AG04450 (cell line): Measurements from ENCODE around the gene POLE. TPM values are rescaled to one million over a fixed set of nuclear protein-coding genes. Genes with fewer than 3 reads are reported as not detected.

Experiments used
- CTCF ChIA-PET: fragments of 300-600, 350-600 bp; formaldehyde crosslinking; extraction: SDS; loops from one replicate; lab custom pipeline; 2022; ENCODE audit warnings: antibody characterized with exemption, inconsistent platforms; lab: Charles Lee
- POLR2A ChIA-PET: fragments of 350-600 bp; formaldehyde crosslinking; extraction: SDS; loops from one replicate; lab custom pipeline; 2021; ENCODE audit warnings: antibody characterized with exemption, inconsistent platforms; lab: Yijun Ruan, JAX
- DNase-seq: peaks from one replicate; pipeline ENCODE4 v3.0.0-alpha.2; 2011; ENCODE audit warnings: low read depth, low spot score
- H3K27ac ChIP-seq: one replicate; pipeline ENCODE4 v1.5.1; 2012; ENCODE audit warnings: low read depth, low read length, control low read depth
- H3K27me3 ChIP-seq: one replicate; pipeline ENCODE4 v1.6.0; 2012; ENCODE audit warnings: low read length; ENCODE audit not compliant: control insufficient read depth, insufficient read depth
- H3K4me3 ChIP-seq: 2 replicates; pipeline ENCODE4 v1.5.1; 2011; ENCODE audit warnings: mild to moderate bottlenecking, low read depth, low read length, control low read depth
- H3K9me3 ChIP-seq: 2 replicates; pipeline ENCODE4 v1.5.1; 2012; ENCODE audit warnings: low read length; ENCODE audit not compliant: control insufficient read depth, insufficient read depth
- polyA plus RNA-seq: library from polyadenylated mRNA; depleted of rRNA; stranded (reverse); fragments of >200 nt; gene quantifications from 2 replicates; pipeline ENCODE4 v1.2.3, GENCODE V29; 2011
- TF ChIP-seq, protein P1 (sequence below): IDR thresholded peaks from 2 replicates; pipeline ENCODE4 v1.5.1; 2011; ENCODE audit warnings: low read depth, low read length, control low read depth, inconsistent platforms

The POLE gene
- polyA plus RNA-seq, 1 experiment = 4.1 TPM

DNA sequence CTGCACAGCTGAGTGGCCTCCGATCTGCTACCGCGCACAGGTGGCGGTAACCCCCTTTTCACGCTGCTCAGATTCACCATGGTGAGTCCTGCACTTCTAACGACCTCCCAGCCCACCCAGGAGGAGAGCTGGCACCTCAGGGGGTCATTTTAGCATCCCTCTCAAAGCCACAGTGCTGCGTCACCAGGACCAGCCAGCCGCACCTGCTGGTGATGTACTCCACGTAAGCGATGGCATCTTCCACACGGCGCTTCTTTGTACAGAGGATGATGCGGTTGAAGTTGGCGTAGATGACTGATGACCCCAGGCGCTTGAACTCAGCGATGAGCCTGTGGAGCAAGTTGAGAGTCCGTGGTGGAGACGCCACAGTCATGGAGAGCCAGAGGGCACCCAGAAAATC is 49.3 kb downstream of the POLE start:
- Histone ChIP-seq H3K27me3 (no peaks in the 10 kb centered on the region), H3K9me3 (no peaks in the 10 kb centered on the region), H3K4me3 (no peak overlapping the region), H3K27ac (no peak overlapping the region)
- ChIA-PET POLR2A (no interaction called here), CTCF (interaction anchor here (0.6 to 1.9 kb wide), 7 partner anchors 15 to 475 kb away, joined by 3 to 15 read pairs (median 11); partner anchors contain the start of gene P2RX2)
- DNase-seq = no peak
- TF ChIP-seq, protein P1, sequence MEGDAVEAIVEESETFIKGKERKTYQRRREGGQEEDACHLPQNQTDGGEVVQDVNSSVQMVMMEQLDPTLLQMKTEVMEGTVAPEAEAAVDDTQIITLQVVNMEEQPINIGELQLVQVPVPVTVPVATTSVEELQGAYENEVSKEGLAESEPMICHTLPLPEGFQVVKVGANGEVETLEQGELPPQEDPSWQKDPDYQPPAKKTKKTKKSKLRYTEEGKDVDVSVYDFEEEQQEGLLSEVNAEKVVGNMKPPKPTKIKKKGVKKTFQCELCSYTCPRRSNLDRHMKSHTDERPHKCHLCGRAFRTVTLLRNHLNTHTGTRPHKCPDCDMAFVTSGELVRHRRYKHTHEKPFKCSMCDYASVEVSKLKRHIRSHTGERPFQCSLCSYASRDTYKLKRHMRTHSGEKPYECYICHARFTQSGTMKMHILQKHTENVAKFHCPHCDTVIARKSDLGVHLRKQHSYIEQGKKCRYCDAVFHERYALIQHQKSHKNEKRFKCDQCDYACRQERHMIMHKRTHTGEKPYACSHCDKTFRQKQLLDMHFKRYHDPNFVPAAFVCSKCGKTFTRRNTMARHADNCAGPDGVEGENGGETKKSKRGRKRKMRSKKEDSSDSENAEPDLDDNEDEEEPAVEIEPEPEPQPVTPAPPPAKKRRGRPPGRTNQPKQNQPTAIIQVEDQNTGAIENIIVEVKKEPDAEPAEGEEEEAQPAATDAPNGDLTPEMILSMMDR = no peak

DNA sequence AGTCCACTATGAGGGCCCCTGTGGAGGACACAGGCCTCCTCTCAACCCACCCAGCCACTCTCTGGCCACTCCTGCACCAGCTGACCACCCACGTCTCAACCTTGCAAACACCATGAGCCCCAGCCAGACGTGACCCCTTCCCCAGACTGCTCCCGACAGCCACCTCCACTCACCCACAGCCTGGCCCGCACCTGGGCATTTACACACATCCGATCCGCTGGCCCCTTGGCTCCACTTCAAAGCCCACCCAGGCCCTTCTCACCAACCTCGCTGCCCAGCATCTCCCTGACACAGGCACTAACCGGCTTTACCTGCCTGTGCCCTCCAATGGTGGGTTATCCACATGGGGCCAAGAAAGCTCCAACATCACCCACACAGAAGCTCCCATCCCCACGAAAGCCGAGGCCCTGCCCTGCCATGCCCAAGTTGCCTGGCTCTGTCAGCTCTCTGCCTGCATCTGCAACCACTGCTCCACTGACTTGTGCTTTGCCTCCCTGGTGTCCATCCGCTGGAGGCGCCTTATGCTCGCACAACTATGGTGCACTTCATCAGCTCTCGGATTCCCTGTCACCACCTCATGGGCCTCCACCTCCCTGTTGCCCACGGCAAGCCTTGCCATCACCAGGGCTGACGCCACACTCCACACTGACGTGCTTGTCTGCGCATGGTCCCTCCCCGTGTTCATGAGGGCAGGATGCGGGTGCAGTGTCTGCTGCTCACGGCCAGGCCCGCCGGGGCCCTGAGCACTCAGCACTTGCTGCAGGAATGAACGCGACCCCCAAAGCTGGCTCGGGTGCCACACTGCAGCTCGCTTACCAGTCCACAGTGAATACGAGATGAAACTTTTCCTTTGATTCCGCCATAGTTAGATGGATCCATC is 51.8 kb downstream of the POLE start:
- TF ChIP-seq, protein P1 = no peak
- H3K9me3 ChIP-seq = no peaks in the 10 kb centered on the region; the same call in 1 of the 2 replicates
- no peak overlapping the region for H3K4me3 ChIP-seq
- no peak overlapping the region for H3K27ac ChIP-seq
- DNase-seq = no peak
- H3K27me3 ChIP-seq = no peaks in the 10 kb centered on the region
- CTCF ChIA-PET = interaction anchor here (0.6 to 1.0 kb wide), 2 partner anchors 174 to 220 kb away, joined by 3 read pairs; no protein-coding TSS in a partner anchor
- POLR2A ChIA-PET = interaction anchor here (0.6 kb wide), 1 partner anchor 10 kb away, joined by 3 read pairs; no protein-coding TSS in a partner anchor

DNA sequence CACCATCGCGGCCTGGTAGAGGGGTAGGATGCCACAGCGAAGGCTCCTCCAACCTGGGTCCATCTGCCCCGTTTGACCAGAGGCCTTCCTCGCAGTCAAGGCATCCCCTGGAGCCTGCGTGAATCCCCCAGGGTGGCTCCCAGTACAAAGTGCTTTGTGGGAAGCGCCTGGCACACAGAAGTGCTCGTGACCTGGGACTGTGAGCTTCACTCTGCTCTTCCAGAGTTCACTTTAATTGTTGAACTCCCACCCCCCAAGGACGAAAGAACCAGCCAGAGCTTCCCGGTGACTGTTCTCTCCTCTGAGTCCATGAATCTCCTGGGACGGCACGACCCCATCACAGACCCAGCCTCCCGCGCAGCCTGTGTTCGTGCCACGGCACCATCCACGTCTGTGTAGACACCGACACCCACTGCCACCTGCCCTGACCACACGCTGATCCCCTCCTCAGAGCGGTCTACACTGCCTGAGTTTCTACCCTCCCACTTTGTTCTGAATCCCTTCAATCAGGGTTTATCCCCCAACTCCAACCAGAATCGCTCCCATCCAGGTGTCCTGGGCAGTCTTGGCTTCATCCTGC is 52.6 kb downstream of the POLE start:
- no peak overlapping the region for H3K4me3 ChIP-seq
- no peak overlapping the region for H3K27ac ChIP-seq
- H3K27me3 ChIP-seq = no peaks in the 10 kb centered on the region
- TF ChIP-seq, protein P1 = no peak
- no peak for DNase-seq
- POLR2A ChIA-PET = no interaction called here
- H3K9me3 ChIP-seq = no peaks in the 10 kb centered on the region; the same call in 1 of the 2 replicates
- CTCF ChIA-PET = no interaction called here

DNA sequence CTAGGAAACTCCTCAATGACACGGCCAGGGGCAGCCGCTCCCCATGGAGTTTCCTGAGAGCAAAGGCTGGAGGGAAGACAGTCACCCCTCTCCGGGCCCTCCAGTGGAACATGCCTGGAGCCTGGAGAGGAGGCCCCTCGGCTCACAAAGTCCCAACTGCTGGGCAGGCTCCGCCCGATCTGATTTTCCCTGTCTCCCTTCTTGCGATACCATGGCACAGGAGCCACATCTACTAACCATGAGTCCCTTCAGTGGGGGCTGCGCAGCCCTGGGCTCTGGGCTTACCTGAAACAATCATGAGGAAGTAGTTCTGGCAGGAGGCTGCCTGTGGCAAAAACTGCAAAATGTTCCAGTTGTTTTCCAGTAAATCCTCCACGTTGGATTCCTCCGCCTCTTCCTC is 53.2 kb downstream of the POLE start:
- Histone ChIP-seq H3K27ac (no peak overlapping the region), H3K27me3 (no peaks in the 10 kb centered on the region), H3K4me3 (no peak overlapping the region), H3K9me3 (no peaks in the 10 kb centered on the region; the same call in 1 of the 2 replicates)
- DNase-seq = no peak
- ChIA-PET POLR2A (no interaction called here), CTCF (no interaction called here)
- TF ChIP-seq, protein P1 = no peak
